Calu3 (cell line): Measurements from ENCODE around the gene IFNGR2. TPM values are rescaled to one million over a fixed set of nuclear protein-coding genes. Genes with fewer than 3 reads are reported as not detected.
"Not testable (repeated sequence)": the region's sequence is repeated elsewhere in the genome, so short reads cannot be mapped to it uniquely, and the experiment has no call there.

Experiments used
- BruUV-seq: library from RNA; stranded (reverse); fragments of 400-500 nt; replicated peaks from 2 replicates; lab custom pipeline; 2021; lab: Mats Ljungman, UMichigan
- CTCF ChIA-PET: fragments of 300-600 bp; sonication (Branson Sonifier 250); formaldehyde crosslinking; loops from one replicate; lab custom pipeline; 2022; ENCODE audit warnings: antibody characterized with exemption; lab: Charles Lee
- DNase-seq: peaks from one replicate; pipeline ENCODE4 v3.0.0; 2022
- H3K27ac Mint-ChIP-seq: one replicate; pipeline ENCODE4 v1.8.0; 2022; ENCODE audit warnings: mixed read lengths; ENCODE audit not compliant: unreplicated experiment
- H3K27me3 Mint-ChIP-seq: one replicate; pipeline ENCODE4 v1.8.0; 2022; ENCODE audit warnings: mixed read lengths; ENCODE audit not compliant: unreplicated experiment
- H3K36me3 Mint-ChIP-seq: one replicate; pipeline ENCODE4 v1.8.0; 2022; ENCODE audit warnings: mild to moderate bottlenecking, moderate library complexity, mixed read lengths; ENCODE audit not compliant: insufficient read depth, unreplicated experiment
- H3K4me1 Mint-ChIP-seq: one replicate; pipeline ENCODE4 v1.8.0; 2022; ENCODE audit warnings: mild to moderate bottlenecking, low read depth, mixed read lengths; ENCODE audit not compliant: unreplicated experiment
- H3K4me3 Mint-ChIP-seq: one replicate; pipeline ENCODE4 v1.8.0; 2022; ENCODE audit warnings: mild to moderate bottlenecking, low read depth, moderate library complexity, mixed read lengths; ENCODE audit not compliant: unreplicated experiment
- H3K9me3 Mint-ChIP-seq: one replicate; pipeline ENCODE4 v1.8.0; 2022; ENCODE audit warnings: low read depth, mixed read lengths; ENCODE audit not compliant: unreplicated experiment
- intact Hi-C: fragments of 100-400 bp; cut with micrococcal nuclease; formaldehyde crosslinking; loops from one replicate; pipeline ENCODE4 v1.10.0; 2022; ENCODE audit not compliant: unreplicated experiment
- total RNA-seq: library from RNA; stranded (reverse); gene quantifications from 2 replicates; pipeline ENCODE4 v1.2.3, GENCODE V29; 2022
- TF ChIP-seq, protein P1 (sequence below): fragments of 200-600 bp; IDR thresholded peaks from one replicate; pipeline ENCODE4 v1.8.0; 2022; ENCODE audit warnings: antibody characterized with exemption; ENCODE audit not compliant: unreplicated experiment

IFNGR2 gene
- total RNA-seq, 1 experiment from 2014 or later: 59.8 TPM

GRCh38 chr21:33441489-33442477 is 38.6 kb downstream of the IFNGR2 start:
- Mint-ChIP-seq H3K27ac (no peak overlapping the region), H3K9me3 (no peaks in the 10 kb centered on the region), H3K4me1 (no peaks in the 10 kb centered on the region), H3K36me3 (peaks cover 20% of the 10 kb centered on the region), H3K27me3 (no peaks in the 10 kb centered on the region), H3K4me3 (no peak overlapping the region)
- CTCF ChIA-PET: interaction anchor here (0.6 kb wide), 1 partner anchor 80 kb away, joined by 3 read pairs; no protein-coding TSS in a partner anchor
- no TSS peak for BruUV-seq
- intact Hi-C loops: no loop called here
- TF ChIP-seq, protein P1, sequence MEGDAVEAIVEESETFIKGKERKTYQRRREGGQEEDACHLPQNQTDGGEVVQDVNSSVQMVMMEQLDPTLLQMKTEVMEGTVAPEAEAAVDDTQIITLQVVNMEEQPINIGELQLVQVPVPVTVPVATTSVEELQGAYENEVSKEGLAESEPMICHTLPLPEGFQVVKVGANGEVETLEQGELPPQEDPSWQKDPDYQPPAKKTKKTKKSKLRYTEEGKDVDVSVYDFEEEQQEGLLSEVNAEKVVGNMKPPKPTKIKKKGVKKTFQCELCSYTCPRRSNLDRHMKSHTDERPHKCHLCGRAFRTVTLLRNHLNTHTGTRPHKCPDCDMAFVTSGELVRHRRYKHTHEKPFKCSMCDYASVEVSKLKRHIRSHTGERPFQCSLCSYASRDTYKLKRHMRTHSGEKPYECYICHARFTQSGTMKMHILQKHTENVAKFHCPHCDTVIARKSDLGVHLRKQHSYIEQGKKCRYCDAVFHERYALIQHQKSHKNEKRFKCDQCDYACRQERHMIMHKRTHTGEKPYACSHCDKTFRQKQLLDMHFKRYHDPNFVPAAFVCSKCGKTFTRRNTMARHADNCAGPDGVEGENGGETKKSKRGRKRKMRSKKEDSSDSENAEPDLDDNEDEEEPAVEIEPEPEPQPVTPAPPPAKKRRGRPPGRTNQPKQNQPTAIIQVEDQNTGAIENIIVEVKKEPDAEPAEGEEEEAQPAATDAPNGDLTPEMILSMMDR: no peak
- no peak for DNase-seq

- no peaks in the 10 kb centered on the region for H3K9me3 Mint-ChIP-seq
- peaks cover 12% of the 10 kb centered on the region for H3K36me3 Mint-ChIP-seq
- TF ChIP-seq, protein P1: no peak
- no peak for DNase-seq
- no peaks in the 10 kb centered on the region for H3K27me3 Mint-ChIP-seq
- intact Hi-C loops: no loop called here
- H3K4me1 Mint-ChIP-seq: no peaks in the 10 kb centered on the region
- H3K27ac Mint-ChIP-seq: no peak overlapping the region
- no TSS peak for BruUV-seq
- CTCF ChIA-PET: interaction anchor here (2.4 kb wide), 1 partner anchor 82 kb away, joined by 24 read pairs; no protein-coding TSS in a partner anchor
- H3K4me3 Mint-ChIP-seq: no peak overlapping the region
Observed at GRCh38 chr21:33443194-33443593, 40.0 kb downstream of the IFNGR2 start.

DNA sequence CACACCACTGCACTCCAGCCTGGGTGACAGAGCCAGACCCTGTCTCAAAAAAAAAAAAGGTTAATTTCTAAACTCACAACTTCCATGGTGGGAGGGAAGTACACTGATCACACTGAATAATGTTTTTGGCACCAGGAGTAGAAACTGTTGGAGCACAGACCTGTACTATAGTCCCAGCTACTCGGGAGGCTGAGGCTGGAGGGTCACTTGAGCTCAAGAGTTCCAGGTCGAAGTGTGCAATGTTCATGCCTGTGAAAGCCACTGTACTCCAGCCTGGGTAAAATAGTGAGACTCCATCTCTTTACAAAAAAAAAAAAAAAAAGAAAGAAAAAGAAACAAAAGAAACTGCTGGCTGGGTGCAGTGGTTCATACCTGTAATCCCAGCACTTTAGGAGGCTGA is 41.3 kb downstream of the IFNGR2 start:
- Mint-ChIP-seq H3K4me3 (no peak overlapping the region), H3K4me1 (no peaks in the 10 kb centered on the region), H3K36me3 (peaks cover 6% of the 10 kb centered on the region), H3K9me3 (no peaks in the 10 kb centered on the region), H3K27ac (no peak overlapping the region), H3K27me3 (no peaks in the 10 kb centered on the region)
- BruUV-seq: no TSS peak
- CTCF ChIA-PET: interaction anchor here (0.6 to 2.4 kb wide), 6 partner anchors 47 to 245 kb away, joined by 3 to 24 read pairs (median 3); no protein-coding TSS in a partner anchor
- no peak for DNase-seq
- TF ChIP-seq, protein P1: no peak
- intact Hi-C loops: loop anchor here (2.0 kb wide), 1 partner anchor 84 kb away; no protein-coding TSS in a partner anchor

- H3K4me1 Mint-ChIP-seq, DNase-seq, H3K4me3 Mint-ChIP-seq, intact Hi-C loops, H3K27me3 Mint-ChIP-seq, BruUV-seq, H3K36me3 Mint-ChIP-seq, H3K9me3 Mint-ChIP-seq, H3K27ac Mint-ChIP-seq: not testable (repeated sequence)
- CTCF ChIA-PET: interaction anchor here (0.7 kb wide), 2 partner anchors 147 to 263 kb away, joined by 4 read pairs; no protein-coding TSS in a partner anchor
Observed at GRCh38 chr21:33446620-33447019, 43.4 kb downstream of the IFNGR2 start.
